ENCODE results near the gene ECI1.

The ECI1 gene

GRCh38 chr16:2236337-2237101, 14.9 kb downstream of the ECI1 start, which contains the start of gene DNASE1L2:
Gene DNASE1L2 (plus strand): TSS chr16:2236444. CDS start chr16:2236817, 373 bp downstream.
- peak within 1 kb of the TSS in 5 of 21 experiments; percentile 5 to 50 (median 30) for H3K27ac ChIP-seq
- H3K4me3 ChIP-seq = peak within 1 kb of the TSS in 5 of 7 experiments; percentile 15 to 31 (median 25)

- Histone ChIP-seq H3K4me3 (peak overlapping the region in 1 of 7 experiments; percentile 31), H3K27ac (peak overlapping the region in 3 of 21 experiments; percentile 30 to 50 (median 35))
Observed at GRCh38 chr16:2235695-2236336, 15.6 kb downstream of the ECI1 start.

- H3K4me3 ChIP-seq = no peak overlapping the region
Observed at GRCh38 chr16:2235234-2235651, 16.1 kb downstream of the ECI1 start.

GRCh38 chr16:2234813-2235170, 16.6 kb downstream of the ECI1 start:
- no peak overlapping the region for H3K27ac ChIP-seq

More at GRCh38 chr16:2235234-2235651, 16.1 kb downstream of the ECI1 start:
- no peak overlapping the region for H3K27ac ChIP-seq

GRCh38 chr16:2233872-2234812, 17.2 kb downstream of the ECI1 start:
- H3K4me3 ChIP-seq = no peak overlapping the region
- no peak overlapping the region for H3K27ac ChIP-seq

More at GRCh38 chr16:2234813-2235170, 16.6 kb downstream of the ECI1 start:
- H3K4me3 ChIP-seq = no peak overlapping the region

GRCh38 chr16:2233046-2233775, 18.2 kb downstream of the ECI1 start:
- no peak overlapping the region for H3K4me3 ChIP-seq
- H3K27ac ChIP-seq = no peak overlapping the region

GRCh38 chr16:2232094-2232990, 19.0 kb downstream of the ECI1 start:
- Histone ChIP-seq H3K4me3 (no peak overlapping the region), H3K27ac (no peak overlapping the region)

- H3K4me3 ChIP-seq = no peak overlapping the region
- peak overlapping the region in 9 of 21 experiments; percentile 1 to 72 (median 21) for H3K27ac ChIP-seq
Observed at GRCh38 chr16:2231016-2231931, 20.1 kb downstream of the ECI1 start.

- peak overlapping the region in 4 of 21 experiments; percentile 1 to 72 (median 37) for H3K27ac ChIP-seq
- H3K4me3 ChIP-seq = no peak overlapping the region
Observed at GRCh38 chr16:2230376-2230775, 21.0 kb downstream of the ECI1 start.

GRCh38 chr16:2229632-2230250, 21.6 kb downstream of the ECI1 start:
- peak overlapping the region in 2 of 21 experiments; percentile 6 to 18 for H3K27ac ChIP-seq
- no peak overlapping the region for H3K4me3 ChIP-seq

GRCh38 chr16:2229091-2229490, 22.3 kb downstream of the ECI1 start:
- no peak overlapping the region for H3K4me3 ChIP-seq
- peak overlapping the region in 1 of 21 experiments; percentile 30 for H3K27ac ChIP-seq

GRCh38 chr16:2228161-2228824, 23.1 kb downstream of the ECI1 start:
- peak overlapping the region in 7 of 21 experiments; percentile 2 to 54 (median 28) for H3K27ac ChIP-seq
- no peak overlapping the region for H3K4me3 ChIP-seq

GRCh38 chr16:2226918-2227317, 24.5 kb downstream of the ECI1 start:
- H3K4me3 ChIP-seq = no peak overlapping the region
- H3K27ac ChIP-seq = peak overlapping the region in 1 of 21 experiments; percentile 41

GRCh38 chr16:2226245-2226793, 25.1 kb downstream of the ECI1 start:
- no peak overlapping the region for H3K4me3 ChIP-seq
- peak overlapping the region in 1 of 21 experiments; percentile 10 for H3K27ac ChIP-seq

GRCh38 chr16:2223942-2224486, 27.4 kb downstream of the ECI1 start:
- Histone ChIP-seq H3K27ac (peak overlapping the region; percentile 71 to 96 (median 89)), H3K4me3 (peak overlapping the region; percentile 84 to 100 (median 98))
